GM23338 (cell line): ENCODE data around the gene TPMT. TPM values are rescaled to one million over a fixed set of nuclear protein-coding genes. Genes with fewer than 3 reads are reported as not detected.

ENCODE experiments used
- ATAC-seq: fragments of 200-7000 bp; cut with Tn5 transposase; 3 replicates; pipeline ENCODE4 v1.9.1; 2020
- DNase-seq: peaks from one replicate; pipeline ENCODE4 v3.0.0-alpha.2; 2015; ENCODE audit warnings: low spot score
- H2AFZ ChIP-seq: fragments of 200-600 bp; sonication (generic); 2 replicates; pipeline ENCODE4 v1.8.0; 2016; ENCODE audit warnings: antibody characterized with exemption, mild to moderate bottlenecking, moderate library complexity
- H3F3A ChIP-seq: fragments of 200-600 bp; sonication (generic); replicated peaks from 2 replicates; pipeline ENCODE4 v1.8.0; 2017; ENCODE audit warnings: antibody characterized with exemption, mixed run types, low read depth
- H3K27ac ChIP-seq: fragments of 200-600 bp; sonication (generic); 2 replicates; pipeline ENCODE4 v1.6.1; 2016; ENCODE audit warnings: low read depth
- H3K27me3 ChIP-seq: fragments of 200-600 bp; sonication (generic); 2 replicates; pipeline ENCODE4 v1.8.0; 2016; ENCODE audit warnings: mild to moderate bottlenecking, mixed run types, moderate library complexity; ENCODE audit not compliant: insufficient read depth
- H3K36me3 ChIP-seq: fragments of 200-600 bp; sonication (generic); 2 replicates; pipeline ENCODE4 v1.8.0; 2016; ENCODE audit warnings: mild to moderate bottlenecking; ENCODE audit not compliant: insufficient read depth
- H3K4me1 ChIP-seq: fragments of 200-600 bp; sonication (generic); 2 replicates; pipeline ENCODE4 v1.8.0; 2016; ENCODE audit warnings: mild to moderate bottlenecking, moderate library complexity; ENCODE audit not compliant: insufficient read depth
- H3K4me2 ChIP-seq: fragments of 200-600 bp; sonication (generic); 2 replicates; pipeline ENCODE4 v1.7.1; 2017; ENCODE audit warnings: mixed run types
- H3K4me3 ChIP-seq: fragments of 200-600 bp; sonication (generic); 2 replicates; pipeline ENCODE4 v1.6.1; 2016; ENCODE audit warnings: mixed run types
- H3K79me2 ChIP-seq: fragments of 200-600 bp; sonication (generic); replicated peaks from 2 replicates; pipeline ENCODE4 v1.8.0; 2017; ENCODE audit warnings: mild to moderate bottlenecking; ENCODE audit not compliant: insufficient read depth
- H3K9me2 ChIP-seq: fragments of 200-600 bp; sonication (generic); 2 replicates; pipeline ENCODE4 v1.8.0; 2017; ENCODE audit not compliant: insufficient read depth
- H4K20me1 ChIP-seq: fragments of 200-600 bp; sonication (generic); replicated peaks from 2 replicates; pipeline ENCODE4 v1.8.0; 2017; ENCODE audit warnings: mild to moderate bottlenecking; ENCODE audit not compliant: insufficient read depth
- H3K27ac Mint-ChIP-seq: 2 replicates; pipeline ENCODE4 v1.8.0; 2020; ENCODE audit warnings: inconsistent platforms, mild to moderate bottlenecking, moderate library complexity, mixed read lengths
- H3K27me3 Mint-ChIP-seq: 3 replicates; pipeline ENCODE4 v1.8.0; 2022; ENCODE audit warnings: low read depth, mild to moderate bottlenecking, moderate library complexity, mixed read lengths, inconsistent platforms; ENCODE audit not compliant: insufficient read depth, poor library complexity
- H3K36me3 Mint-ChIP-seq: 3 replicates; pipeline ENCODE4 v1.8.0; 2021; ENCODE audit warnings: low read depth, mild to moderate bottlenecking, inconsistent platforms, moderate library complexity, mixed read lengths
- H3K4me1 Mint-ChIP-seq: 3 replicates; pipeline ENCODE4 v1.8.0; 2020; ENCODE audit warnings: mild to moderate bottlenecking, inconsistent platforms, mixed read lengths
- H3K4me3 Mint-ChIP-seq: 3 replicates; pipeline ENCODE4 v1.8.0; 2021; ENCODE audit warnings: moderate library complexity, mild to moderate bottlenecking, inconsistent platforms, mixed read lengths
- H3K9me3 Mint-ChIP-seq: 3 replicates; pipeline ENCODE4 v1.8.0; 2020; ENCODE audit warnings: moderate library complexity, mild to moderate bottlenecking, inconsistent platforms, mixed read lengths
- CREB1 ChIP-seq: fragments of 250-450 bp; sonication (Bioruptor Pico); IDR thresholded peaks from 2 replicates; pipeline ENCODE4 v1.5.0; 2020; ENCODE audit warnings: low read depth, mild to moderate bottlenecking, moderate library complexity
- CTCF ChIP-seq, 2 experiments: fragments of 200-600 bp in 1 of 2; sonication (generic) in 1 of 2; conservative IDR thresholded peaks; 2 replicates each; pipeline versions ENCODE4 v1.5.1 to v1.6.1; 2016 to 2017; ENCODE audit warnings: antibody characterized with exemption in 2 of 2, low read depth in 2 of 2, mild to moderate bottlenecking in 2 of 2, moderate library complexity in 1 of 2
- EZH2 ChIP-seq: fragments of 200-600 bp; sonication (generic); IDR thresholded peaks from one replicate; pipeline ENCODE4 v1.8.0; 2017; ENCODE audit warnings: antibody characterized with exemption, mild to moderate bottlenecking, low read depth; ENCODE audit not compliant: unreplicated experiment
- EZH2phosphoT487 ChIP-seq: fragments of 200-600 bp; sonication (generic); IDR thresholded peaks from one replicate; pipeline ENCODE4 v1.8.1; 2018; ENCODE audit warnings: antibody characterized with exemption; ENCODE audit not compliant: unreplicated experiment
- JUNB ChIP-seq: IDR thresholded peaks from one replicate; pipeline ENCODE4 v1.6.1; 2016; ENCODE audit warnings: antibody characterized with exemption; ENCODE audit not compliant: unreplicated experiment
- NANOG ChIP-seq: IDR thresholded peaks from 2 replicates; pipeline ENCODE4 v1.6.1; 2016; ENCODE audit warnings: antibody characterized with exemption, borderline replicate concordance
- POLR2AphosphoS5 ChIP-seq: IDR thresholded peaks from 2 replicates; pipeline ENCODE4 v1.6.1; 2016; ENCODE audit warnings: antibody characterized with exemption, low read depth
- REST ChIP-seq: IDR thresholded peaks from one replicate; pipeline ENCODE4 v1.6.1; 2018; ENCODE audit warnings: antibody characterized with exemption; ENCODE audit not compliant: unreplicated experiment
- STAT1 ChIP-seq: IDR thresholded peaks from one replicate; pipeline ENCODE4 v1.6.1; 2016; ENCODE audit warnings: antibody characterized with exemption; ENCODE audit not compliant: unreplicated experiment
- ZNF114 ChIP-seq: fragments of 250-450 bp; sonication (Bioruptor Pico); IDR thresholded peaks from 2 replicates; pipeline ENCODE4 v1.5.0; 2020; ENCODE audit warnings: mild to moderate bottlenecking, moderate library complexity
- polyA plus RNA-seq: library from polyadenylated mRNA; unstranded; fragments of >200 nt; fragmentation: Nextera tagmentation; extraction: Ambion mirVana; gene quantifications from 2 replicates; pipeline ENCODE4 v1.2.1, GENCODE V29; 2016
- total RNA-seq: library from RNA; depleted of rRNA; stranded (reverse); fragments of >200 nt; shearing (Covaris generic); gene quantifications from 2 replicates; pipeline ENCODE4 v1.2.3, GENCODE V29; 2014
- TF ChIP-seq, protein P1 (sequence below): IDR thresholded peaks from 2 replicates; pipeline ENCODE4 v1.6.1; 2016; ENCODE audit warnings: antibody characterized with exemption

Gene TPMT
- total and polyA plus RNA-seq, 2 experiments from 2014 or later, result 19.5 to 21.6 TPM

GRCh38 chr6:18179770-18180356 lies 25.0 kb upstream of the TPMT start:
- no peak overlapping the region for H3K27ac Mint-ChIP-seq
- H3K4me1 Mint-ChIP-seq, result peaks cover 19% of the 10 kb centered on the region

More at GRCh38 chr6:18179770-18180356, 25.0 kb upstream of the TPMT start:
- H3K4me2 ChIP-seq, result no peak overlapping the region
- H3K9me2 ChIP-seq, result no peaks in the 10 kb centered on the region
- no peaks in the 10 kb centered on the region for H4K20me1 ChIP-seq
- H2AFZ ChIP-seq, result no peak overlapping the region
- H3K27ac ChIP-seq, result no peak overlapping the region
- no peaks in the 10 kb centered on the region for H3K36me3 ChIP-seq
- H3K27me3 ChIP-seq, result no peaks in the 10 kb centered on the region
- Mint-ChIP-seq H3K4me3 (no peak overlapping the region), H3K27me3 (peaks cover 1% of the 10 kb centered on the region), H3K9me3 (no peaks in the 10 kb centered on the region), H3K36me3 (peaks cover 44% of the 10 kb centered on the region)
- H3K79me2 ChIP-seq, result no peaks in the 10 kb centered on the region
- DNase-seq, result no peak
- H3K4me3 ChIP-seq, result no peak overlapping the region
- no peaks in the 10 kb centered on the region for H3F3A ChIP-seq
- no peak for TF ChIP-seq JUNB
- no peak for TF ChIP-seq NANOG
- TF ChIP-seq CTCF (conservative IDR thresholded peaks at IDR 0.05; ENCODE audit: low read depth in 2 of 2), result no peak
- TF ChIP-seq CREB1 (CRISPR knock-in tag), result no peak
- TF ChIP-seq EZH2phosphoT487, result no peak
- no peak for TF ChIP-seq POLR2AphosphoS5
- no peak for TF ChIP-seq EZH2
- no peak for TF ChIP-seq REST
- no peak for TF ChIP-seq ZNF114 (CRISPR knock-in tag)
- no peak for TF ChIP-seq STAT1
- TF ChIP-seq, protein P1, sequence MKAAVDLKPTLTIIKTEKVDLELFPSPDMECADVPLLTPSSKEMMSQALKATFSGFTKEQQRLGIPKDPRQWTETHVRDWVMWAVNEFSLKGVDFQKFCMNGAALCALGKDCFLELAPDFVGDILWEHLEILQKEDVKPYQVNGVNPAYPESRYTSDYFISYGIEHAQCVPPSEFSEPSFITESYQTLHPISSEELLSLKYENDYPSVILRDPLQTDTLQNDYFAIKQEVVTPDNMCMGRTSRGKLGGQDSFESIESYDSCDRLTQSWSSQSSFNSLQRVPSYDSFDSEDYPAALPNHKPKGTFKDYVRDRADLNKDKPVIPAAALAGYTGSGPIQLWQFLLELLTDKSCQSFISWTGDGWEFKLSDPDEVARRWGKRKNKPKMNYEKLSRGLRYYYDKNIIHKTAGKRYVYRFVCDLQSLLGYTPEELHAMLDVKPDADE, result no peak
- no peaks in the 10 kb centered on the region; the same call in 1 of the 2 replicates for H3K4me1 ChIP-seq
- no peak for ATAC-seq
